Endothelial cell of umbilical vein (primary cell): ENCODE results near the gene FZR1. TPM values are rescaled to one million over a fixed set of nuclear protein-coding genes. Genes with fewer than 3 reads are reported as not detected.

Experiments used
- BruUV-seq: library from RNA; stranded (reverse); fragments of 400-500 nt; replicated peaks from 2 replicates; lab custom pipeline; 2021; lab: Mats Ljungman, UMichigan
- CTCF ChIA-PET: fragments of 300-600, 350-600 bp; sonication (Branson Sonifier 250); formaldehyde crosslinking; loops from one replicate; lab custom pipeline; 2021; ENCODE audit warnings: antibody characterized with exemption, inconsistent platforms; lab: Charles Lee
- POLR2A ChIA-PET: fragments of 300-600, 350-600 bp; sonication (Branson Sonifier 250); formaldehyde crosslinking; loops from one replicate; lab custom pipeline; 2021; ENCODE audit warnings: antibody characterized with exemption, inconsistent platforms; lab: Charles Lee
- DNase-seq: peaks from one replicate; pipeline ENCODE4 v3.0.0-alpha.2; 2011; ENCODE audit warnings: low read depth, low spot score
- FAIRE-seq: peaks from 2 replicates; lab custom pipeline; 2011; peaks lifted over from hg19 to GRCh38; lab: Jason Lieb, UNC
- H2AFZ ChIP-seq: 2 replicates; pipeline ENCODE4 v1.6.0; 2012; ENCODE audit warnings: low read depth, low read length, control low read depth, inconsistent platforms
- H3K27ac ChIP-seq: 2 replicates; pipeline ENCODE4 v1.5.1; 2011; ENCODE audit warnings: low read depth, mild to moderate bottlenecking, control low read depth, low read length, moderate library complexity; ENCODE audit not compliant: insufficient read depth
- H3K27me3 ChIP-seq, 2 experiments: 2 replicates each; pipeline versions ENCODE4 v1.6.0 to v1.6.1; 2011; ENCODE audit warnings: low read length in 2 of 2, mixed read lengths in 1 of 2; ENCODE audit not compliant: control insufficient read depth in 2 of 2, insufficient read depth in 2 of 2
- H3K36me3 ChIP-seq, 2 experiments: 2 replicates in 1 of 2; 3 replicates in 1 of 2; pipeline ENCODE4 v1.5.1; 2011; ENCODE audit warnings: low read length in 2 of 2, mild to moderate bottlenecking in 1 of 2, moderate library complexity in 1 of 2; ENCODE audit not compliant: control insufficient read depth in 2 of 2, insufficient read depth in 2 of 2; ENCODE audit errors: extremely low read depth in 1 of 2
- H3K4me1 ChIP-seq: 3 replicates; pipeline ENCODE4 v1.5.1; 2011; ENCODE audit warnings: mild to moderate bottlenecking, low read length; ENCODE audit not compliant: control insufficient read depth, insufficient read depth; ENCODE audit errors: extremely low read depth
- H3K4me2 ChIP-seq: 2 replicates; pipeline ENCODE4 v1.6.1; 2011; ENCODE audit warnings: low read length, control low read depth, mixed read lengths; ENCODE audit not compliant: insufficient read depth
- H3K4me3 ChIP-seq, 3 experiments: fragments of 200-600 bp in 1 of 3; sonication (generic), shearing (Covaris generic) in 1 of 3; replicated peaks in 1 of 3; 2 replicates each; pipeline ENCODE4 v1.5.1; 2011 to 2016; ENCODE audit warnings: control low read depth in 3 of 3, low read length in 3 of 3, mild to moderate bottlenecking in 2 of 3, inconsistent platforms in 1 of 3, low read depth in 1 of 3, moderate library complexity in 1 of 3; ENCODE audit not compliant: insufficient read depth in 1 of 3
- H3K79me2 ChIP-seq: 2 replicates; pipeline ENCODE4 v1.6.0; 2012; ENCODE audit warnings: low read length, inconsistent platforms; ENCODE audit not compliant: control insufficient read depth, insufficient read depth
- H3K9ac ChIP-seq: replicated peaks from 2 replicates; pipeline ENCODE3; 2011; ENCODE audit warnings: low read length, control low read depth; ENCODE audit not compliant: insufficient read depth; ENCODE audit errors: extremely low read depth
- H3K9me1 ChIP-seq: replicated peaks from 3 replicates; pipeline ENCODE4 v1.6.0; 2011; ENCODE audit warnings: mild to moderate bottlenecking, low read length; ENCODE audit not compliant: control insufficient read depth, insufficient read depth; ENCODE audit errors: extremely low read depth
- H3K9me3 ChIP-seq: replicated peaks from 2 replicates; pipeline ENCODE4 v1.5.1; 2012; ENCODE audit warnings: low read length, inconsistent platforms; ENCODE audit not compliant: control insufficient read depth, insufficient read depth
- H4K20me1 ChIP-seq: replicated peaks from 2 replicates; pipeline ENCODE3; 2011; ENCODE audit warnings: mild to moderate bottlenecking, low read length; ENCODE audit not compliant: control insufficient read depth, insufficient read depth; ENCODE audit errors: extremely low read depth
- CTCF ChIP-seq, 2 donors: IDR thresholded peaks; 1 replicate in 1 of 2; 2 replicates in 1 of 2; pipeline ENCODE4 v1.5.1; 2011; ENCODE audit warnings: low read length in 2 of 2, mild to moderate bottlenecking in 2 of 2, moderate library complexity in 2 of 2, control low read depth in 1 of 2, inconsistent platforms in 1 of 2, low read depth in 1 of 2; ENCODE audit not compliant: insufficient read depth in 1 of 2; ENCODE audit errors: extremely low read depth in 1 of 2
- EZH2 ChIP-seq: IDR thresholded peaks from 2 replicates; pipeline ENCODE4 v1.6.1; 2012; ENCODE audit warnings: borderline replicate concordance, low read depth, mild to moderate bottlenecking, moderate library complexity, low read length, inconsistent platforms; ENCODE audit not compliant: severe bottlenecking
- FOS ChIP-seq: IDR thresholded peaks from 2 replicates; pipeline ENCODE4 v1.6.1; 2011; ENCODE audit warnings: mild to moderate bottlenecking, low read length, moderate library complexity, borderline replicate concordance; ENCODE audit not compliant: insufficient read depth
- GATA2 ChIP-seq: IDR thresholded peaks from 2 replicates; pipeline ENCODE4 v1.7.0; 2011; ENCODE audit warnings: low read depth, mild to moderate bottlenecking, moderate library complexity, mixed read lengths, low read length; ENCODE audit not compliant: insufficient read length, insufficient read depth
- JUN ChIP-seq: IDR thresholded peaks from 2 replicates; pipeline ENCODE4 v1.6.1; 2011; ENCODE audit warnings: borderline replicate concordance, low read depth; ENCODE audit not compliant: insufficient read length, insufficient read depth
- MAX ChIP-seq: IDR thresholded peaks from 2 replicates; pipeline ENCODE4 v1.6.1; 2011; ENCODE audit not compliant: insufficient read depth, insufficient read length
- MYC ChIP-seq: IDR thresholded peaks from one replicate; pipeline ENCODE4 v1.6.1; 2011; ENCODE audit warnings: mild to moderate bottlenecking, low read depth, low read length
- POLR2A ChIP-seq: IDR thresholded peaks from 2 replicates; pipeline ENCODE4 v1.6.1; 2012; ENCODE audit warnings: low read depth, mild to moderate bottlenecking, control low read depth, low read length
- POLR2AphosphoS5 ChIP-seq: IDR thresholded peaks from 2 replicates; pipeline ENCODE4 v1.6.1; 2012; ENCODE audit warnings: low read depth, mild to moderate bottlenecking, control low read depth, low read length, moderate library complexity; ENCODE audit not compliant: insufficient read depth
- dilution Hi-C: fragments of 300-500 bp; cut with MboI; formaldehyde crosslinking; loops from one replicate; pipeline ENCODE4 v1.15.0; 2019; ENCODE audit warnings: low sequenced_read_pairs; ENCODE audit not compliant: extremely low pct_ligation_motif_present
- intact Hi-C: fragments of 100-400 bp; cut with micrococcal nuclease; formaldehyde crosslinking; loops from one replicate; pipeline ENCODE4 v1.10.0; 2022
- polyA plus RNA-seq, 4 experiments: library from polyadenylated mRNA; depleted of rRNA in 3 of 4; stranded (reverse) in 3 of 4; unstranded in 1 of 4; fragments of >200 nt; gene quantifications; 2 replicates each; pipeline versions ENCODE4 v1.2.1 to v1.2.3, GENCODE V29; 2011 to 2012; ENCODE audit warnings: missing spikeins in 1 of 4
- total RNA-seq: library from RNA; stranded (reverse); gene quantifications from 2 replicates; pipeline ENCODE4 v1.2.3, GENCODE V29; 2021

Gene FZR1
- total and polyA plus RNA-seq, 2 donors (not counting 3 experiments of a cell fraction or from before 2014, with no cell fraction given), result 35.9 to 60.4 TPM

- Histone ChIP-seq H4K20me1 (no peaks in the 10 kb centered on the region), H3K9ac (no peak overlapping the region), H3K36me3 (no peaks in the 10 kb centered on the region), H3K4me1 (no peaks in the 10 kb centered on the region), H3K27me3 (peaks cover 3 to 5% of the 10 kb centered on the region in 2 experiments), H3K79me2 (no peaks in the 10 kb centered on the region), H3K9me1 (no peaks in the 10 kb centered on the region), H2AFZ (no peak overlapping the region), H3K27ac (no peak overlapping the region), H3K4me3 (no peak overlapping the region), H3K4me2 (no peak overlapping the region), H3K9me3 (no peaks in the 10 kb centered on the region)
- ChIA-PET CTCF (interaction anchor here (1.4 kb wide), 1 partner anchor 8 kb away, joined by 6 read pairs; no protein-coding TSS in a partner anchor), POLR2A (no interaction called here)
- intact Hi-C loops (no loop called here), dilution Hi-C loops (no loop called here)
- TF ChIP-seq POLR2AphosphoS5 (no peak), JUN (no peak), MAX (no peak), CTCF (IDR thresholded peaks at IDR 0.05; ENCODE audit: extremely low read depth in 1 of 2, insufficient read depth in 1 of 2, low read depth in 1 of 2, low read length in 2 of 2) (no peak), EZH2 (no peak), MYC (no peak), POLR2A (no peak), GATA2 (no peak), FOS (no peak)
- FAIRE-seq, result no peak
- BruUV-seq, result no TSS peak
- DNase-seq, result no peak
These were observed 29.3 kb upstream of the FZR1 start for GRCh38 chr19:3476830-3477229.
